ENCODE results near the gene ZNF324. TPM values are rescaled to one million over a fixed set of nuclear protein-coding genes. Genes with fewer than 3 reads are reported as not detected.

The ZNF324 gene
- total and polyA plus RNA-seq, 2 of the 13 experiments (the other 11 are each of a cell fraction or from before 2014, with no cell fraction given) = 1.1 to 4.7 TPM

GRCh38 chr19:58476498-58477015 is 9.7 kb downstream of the ZNF324 start (continued):
- no peak for TF ChIP-seq E2F1 (CRISPR knock-in tag; IDR thresholded peaks at IDR 0.05)
- TF ChIP-seq MEIS2 (CRISPR knock-in tag; IDR thresholded peaks at IDR 0.05) = no peak; the same call in 1 of the 2 replicates
- TF ChIP-seq ZNF740 (CRISPR knock-in tag; IDR thresholded peaks at IDR 0.05) = no peak
- TF ChIP-seq CHCHD3 (CRISPR knock-in tag; IDR thresholded peaks at IDR 0.05) = no peak
- TF ChIP-seq CAMTA2 (CRISPR knock-in tag; IDR thresholded peaks at IDR 0.05; ENCODE audit: borderline replicate concordance) = 0 out of 2 replicates have a peak, but pooled peaks have one; percentile 66
- no peak for TF ChIP-seq FOXC1 (CRISPR knock-in tag; IDR thresholded peaks at IDR 0.05; ENCODE audit: borderline replicate concordance)
- TF ChIP-seq CREBL2 (CRISPR knock-in tag; IDR thresholded peaks at IDR 0.05; ENCODE audit: borderline replicate concordance) = no peak
- 0 out of 2 replicates have a peak, but pooled peaks have one; percentile 46 for TF ChIP-seq SSRP1 (CRISPR knock-in tag; IDR thresholded peaks at IDR 0.05)
- peak; percentile 79 for TF ChIP-seq ZNF687 (CRISPR knock-in tag; IDR thresholded peaks at IDR 0.05)
- 0 out of 2 replicates have a peak, but pooled peaks have one; percentile 1 for TF ChIP-seq ZNF12 (CRISPR knock-in tag; IDR thresholded peaks at IDR 0.05)
- TF ChIP-seq DMAP1 (CRISPR knock-in tag; IDR thresholded peaks at IDR 0.05) = no peak
- no peak for TF ChIP-seq ATF2 (CRISPR knock-in tag; IDR thresholded peaks at IDR 0.05)
- no peak for TF ChIP-seq SRSF4 (IDR thresholded peaks at IDR 0.05; ENCODE audit: low read depth, low read length, poor library complexity, severe bottlenecking)
- no peak for TF ChIP-seq SIX1 (CRISPR knock-in tag; IDR thresholded peaks at IDR 0.05; ENCODE audit: borderline replicate concordance)
- TF ChIP-seq HNRNPK (IDR thresholded peaks at IDR 0.05; ENCODE audit: low read depth, low read length, poor library complexity, severe bottlenecking) = no peak
- peak; percentile 9 for TF ChIP-seq RBM39 (IDR thresholded peaks at IDR 0.05; ENCODE audit: low read depth, low read length, poor library complexity, severe bottlenecking)
- 0 out of 2 replicates have a peak, but pooled peaks have one; percentile 24 for TF ChIP-seq ZNF44 (CRISPR knock-in tag; IDR thresholded peaks at IDR 0.05)
- no peak for TF ChIP-seq NCOA2 (CRISPR knock-in tag; IDR thresholded peaks at IDR 0.05)
- no peak; the same call in none of the 2 replicates for TF ChIP-seq ZFX (CRISPR knock-in tag; IDR thresholded peaks at IDR 0.05; ENCODE audit: low read depth)
- TF ChIP-seq HDAC2 (CRISPR knock-in tag; IDR thresholded peaks at IDR 0.05) = 0 out of 2 replicates have a peak, but pooled peaks have one; percentile 3
